ENCODE measurements around the gene TNP2.

The TNP2 gene

DNA sequence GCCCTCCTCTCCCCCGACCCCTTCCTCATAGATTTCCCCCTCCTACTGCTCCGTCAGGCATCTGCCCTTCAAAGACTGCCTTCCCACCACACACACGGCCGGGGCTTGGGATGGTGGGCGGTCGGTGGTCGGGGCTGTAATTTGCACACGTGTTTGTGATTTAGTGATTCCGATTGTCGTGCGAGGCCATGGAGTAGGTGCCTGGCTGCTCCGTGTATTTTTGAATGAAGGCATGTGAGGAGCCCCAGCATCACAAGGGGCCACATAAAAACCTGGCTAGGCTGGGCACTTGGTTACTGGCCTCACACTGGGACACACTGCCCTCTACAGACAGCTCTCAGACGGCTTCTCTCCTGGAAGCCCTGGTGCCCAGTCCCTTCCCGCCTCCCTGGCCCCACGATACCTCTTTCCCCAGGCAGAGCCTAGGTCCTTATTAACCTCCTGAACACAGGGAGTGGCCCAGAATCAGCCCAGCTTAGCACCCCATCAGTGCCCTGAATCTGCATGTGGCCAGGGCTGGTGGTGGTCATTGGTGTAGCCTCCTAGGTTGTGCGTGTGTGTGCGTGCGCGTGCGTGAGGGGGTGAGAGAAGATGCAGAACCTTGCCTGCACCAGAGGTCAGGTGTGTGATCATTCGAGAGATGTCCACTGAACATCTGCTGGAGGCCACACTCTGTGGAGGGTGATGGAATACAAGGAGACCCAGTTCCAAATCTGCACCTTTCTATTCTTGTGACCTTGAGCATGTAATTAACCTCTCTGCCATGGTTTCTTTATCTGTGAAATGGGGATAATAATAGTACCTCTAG is 11.8 kb downstream of the TNP2 start:
- TF ChIP-seq LEF1 (IDR thresholded peaks at IDR 0.05; ENCODE audit: borderline replicate concordance), result no peak
- peak; percentile 64 for TF ChIP-seq L3MBTL2 (conservative IDR thresholded peaks at IDR 0.05)
- CTCF ChIA-PET, result interaction anchor here (0.6 to 2.3 kb wide), 6 partner anchors 12 to 291 kb away, joined by 3 to 9 read pairs (median 4); partner anchors contain the start of gene TNP2
- POLR2A ChIA-PET, result interaction anchor here (0.6 to 1.9 kb wide), 5 partner anchors 11 to 101 kb away, joined by 3 to 11 read pairs (median 4); no protein-coding TSS in a partner anchor
- peak; percentile 77 for DNase-seq (ENCODE audit: extremely low spot score)

DNA sequence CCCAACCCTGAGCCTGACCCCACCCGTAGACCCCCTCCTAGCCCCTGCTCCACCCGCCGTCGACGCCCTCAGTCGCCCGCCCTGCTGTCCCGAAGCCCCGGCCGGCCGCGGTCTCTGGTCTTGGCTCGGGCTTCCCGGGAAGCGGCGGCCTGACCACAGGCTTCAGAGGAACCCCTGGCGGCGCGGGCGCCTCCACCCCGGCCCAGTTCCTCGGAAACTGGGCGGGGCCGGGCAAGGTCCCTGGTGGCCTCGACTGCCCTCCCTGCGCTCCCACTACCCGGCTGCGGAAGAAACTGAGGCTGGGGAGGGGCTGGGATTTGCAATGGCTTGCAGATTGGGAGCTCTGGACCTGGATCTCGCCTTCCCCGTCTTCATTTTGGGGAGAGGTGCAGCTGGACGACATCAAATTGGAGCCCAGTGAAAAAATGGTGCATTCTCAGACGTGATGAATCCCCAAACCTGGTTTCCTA is 12.4 kb downstream of the TNP2 start:
- POLR2A ChIA-PET, result interaction anchor here (0.6 to 1.9 kb wide), 23 partner anchors 10 to 285 kb away, joined by 3 to 16 read pairs (median 4); partner anchors contain the start of genes PRM3, RMI2 and TNP2
- TF ChIP-seq CTBP1 (IDR thresholded peaks at IDR 0.05; ENCODE audit: borderline replicate concordance) (no peak), HDGF (IDR thresholded peaks at IDR 0.05; ENCODE audit: borderline replicate concordance) (no peak), L3MBTL2 (conservative IDR thresholded peaks at IDR 0.05) (no peak; the same call in 1 of the 2 replicates), SUZ12 (IDR thresholded peaks at IDR 0.05) (no peak), FOXK2 (IDR thresholded peaks at IDR 0.05) (no peak), NFRKB (IDR thresholded peaks at IDR 0.05) (no peak), ARNT (IDR thresholded peaks at IDR 0.05) (no peak), TARDBP (IDR thresholded peaks at IDR 0.05) (no peak), BHLHE40 (IDR thresholded peaks at IDR 0.05; ENCODE audit: borderline replicate concordance) (no peak), ELF4 (IDR thresholded peaks at IDR 0.05) (no peak)
- CTCF ChIA-PET, result interaction anchor here (0.5 to 2.3 kb wide), 9 partner anchors 12 to 292 kb away, joined by 3 to 11 read pairs (median 4); partner anchors contain the start of gene TNP2
- DNase-seq (ENCODE audit: extremely low spot score), result no peak

DNA sequence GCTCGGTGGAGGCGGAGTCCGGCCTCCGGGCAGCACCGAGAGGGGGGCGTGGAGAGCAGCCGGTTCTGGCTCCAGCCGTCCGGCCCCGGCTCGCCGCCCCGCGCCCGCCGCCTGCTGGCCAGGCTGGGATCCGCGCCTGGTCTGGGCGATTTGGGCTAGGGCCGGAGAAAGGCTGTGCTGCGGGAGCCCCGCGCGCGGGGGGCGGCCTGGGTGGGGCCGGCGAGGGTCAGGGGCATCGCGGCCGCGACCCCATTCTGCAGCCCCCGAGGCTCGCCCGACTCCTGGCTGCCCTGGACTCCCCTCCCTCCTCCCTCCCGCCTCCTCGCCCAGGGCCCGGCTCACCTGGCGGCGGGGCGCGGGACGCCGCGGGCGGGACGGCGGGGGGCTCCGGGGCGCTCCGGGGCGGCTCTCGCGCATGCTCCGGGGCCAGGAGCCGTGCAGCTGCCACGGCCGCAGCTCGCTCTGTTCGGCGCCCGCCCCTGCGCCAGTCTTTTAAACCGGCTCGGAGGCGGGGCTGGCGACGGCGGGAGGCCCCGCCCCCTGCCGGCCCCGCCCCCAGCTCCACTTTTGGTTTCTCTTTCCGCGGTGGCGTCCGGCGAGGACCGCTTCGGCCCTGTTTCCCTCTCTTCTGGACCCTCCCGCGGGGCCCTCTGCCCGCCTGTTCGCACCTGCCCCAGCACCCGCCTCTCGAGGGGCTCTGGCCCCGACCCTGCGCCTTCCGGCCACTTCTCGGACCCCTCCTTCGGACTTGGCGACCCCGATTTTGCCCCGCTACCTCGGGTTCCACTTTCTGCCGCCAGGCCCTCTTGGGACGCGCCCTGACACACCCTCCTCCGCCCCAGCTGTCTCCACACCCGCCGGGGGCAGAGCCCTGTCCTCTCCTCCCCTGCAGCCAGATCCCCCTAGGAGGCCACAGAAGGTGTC is 13.1 kb downstream of the TNP2 start, which contains the start of gene SOCS1:
TSS of gene SOCS1 (minus strand) at position 468 of the 924 bp plus-strand sequence. CDS start 726 bp downstream, outside the sequence.
- ChIA-PET CTCF (interaction anchor here (0.5 to 2.3 kb wide), 12 partner anchors 10 to 292 kb away, joined by 3 to 11 read pairs (median 4); partner anchors contain the start of gene TNP2), POLR2A (interaction anchor here (0.6 to 1.9 kb wide), 40 partner anchors 9 to 301 kb away, joined by 3 to 16 read pairs (median 4); partner anchors contain the start of genes PRM3, RMI2 and TNP2)
- TF ChIP-seq L3MBTL2 (conservative IDR thresholded peaks at IDR 0.05), result peak; percentile 75
- no peak for TF ChIP-seq TARDBP (IDR thresholded peaks at IDR 0.05)
- TF ChIP-seq FOXM1 (IDR thresholded peaks at IDR 0.05; ENCODE audit: borderline replicate concordance), result 0 out of 2 replicates have a peak, but pooled peaks have one; percentile 35
- peak; percentile 85 for DNase-seq (ENCODE audit: extremely low spot score)

DNA sequence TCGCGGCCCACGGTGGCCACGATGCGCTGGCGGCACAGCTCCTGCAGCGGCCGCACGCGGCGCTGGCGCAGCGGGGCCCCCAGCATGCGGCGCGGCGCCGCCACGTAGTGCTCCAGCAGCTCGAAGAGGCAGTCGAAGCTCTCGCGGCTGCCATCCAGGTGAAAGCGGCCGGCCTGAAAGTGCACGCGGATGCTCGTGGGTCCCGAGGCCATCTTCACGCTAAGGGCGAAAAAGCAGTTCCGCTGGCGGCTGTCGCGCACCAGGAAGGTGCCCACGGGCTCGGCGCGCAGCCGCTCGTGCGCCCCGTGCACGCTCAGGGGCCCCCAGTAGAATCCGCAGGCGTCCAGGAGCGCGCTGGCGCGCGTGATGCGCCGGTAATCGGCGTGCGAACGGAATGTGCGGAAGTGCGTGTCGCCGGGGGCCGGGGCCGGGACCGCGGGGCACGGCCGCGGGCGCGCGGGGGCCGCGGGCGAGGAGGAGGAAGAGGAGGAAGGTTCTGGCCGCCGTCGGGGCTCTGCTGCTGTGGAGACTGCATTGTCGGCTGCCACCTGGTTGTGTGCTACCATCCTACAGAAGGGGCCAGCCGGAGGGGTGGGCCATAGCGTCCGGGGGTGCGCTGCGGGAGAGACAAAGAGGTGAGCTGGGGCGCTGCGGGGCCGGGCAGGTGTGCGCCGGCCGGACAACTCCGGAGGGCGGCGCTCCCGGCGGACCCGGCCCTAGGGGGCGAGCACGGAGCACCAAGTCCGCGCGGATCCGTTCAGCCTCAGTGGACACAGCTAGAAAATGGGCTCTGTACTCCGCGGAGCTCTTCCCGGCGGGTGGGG is 14.0 kb downstream of the TNP2 start:
- CTCF ChIA-PET, result interaction anchor here (0.5 to 2.3 kb wide), 9 partner anchors 10 to 291 kb away, joined by 3 to 11 read pairs (median 4); no protein-coding TSS in a partner anchor
- no peak for DNase-seq (ENCODE audit: extremely low spot score)
- POLR2A ChIA-PET, result interaction anchor here (0.6 to 1.9 kb wide), 15 partner anchors 8 to 291 kb away, joined by 3 to 16 read pairs (median 4); partner anchors contain the start of genes PRM3 and TNP2
- TF ChIP-seq FOXM1 (IDR thresholded peaks at IDR 0.05; ENCODE audit: borderline replicate concordance) (no peak), FOXK2 (IDR thresholded peaks at IDR 0.05) (no peak), SP1 (IDR thresholded peaks at IDR 0.05) (no peak), HDGF (IDR thresholded peaks at IDR 0.05; ENCODE audit: borderline replicate concordance) (no peak), SUZ12 (IDR thresholded peaks at IDR 0.05) (no peak), FOXA1 (IDR thresholded peaks at IDR 0.05) (no peak)

DNA sequence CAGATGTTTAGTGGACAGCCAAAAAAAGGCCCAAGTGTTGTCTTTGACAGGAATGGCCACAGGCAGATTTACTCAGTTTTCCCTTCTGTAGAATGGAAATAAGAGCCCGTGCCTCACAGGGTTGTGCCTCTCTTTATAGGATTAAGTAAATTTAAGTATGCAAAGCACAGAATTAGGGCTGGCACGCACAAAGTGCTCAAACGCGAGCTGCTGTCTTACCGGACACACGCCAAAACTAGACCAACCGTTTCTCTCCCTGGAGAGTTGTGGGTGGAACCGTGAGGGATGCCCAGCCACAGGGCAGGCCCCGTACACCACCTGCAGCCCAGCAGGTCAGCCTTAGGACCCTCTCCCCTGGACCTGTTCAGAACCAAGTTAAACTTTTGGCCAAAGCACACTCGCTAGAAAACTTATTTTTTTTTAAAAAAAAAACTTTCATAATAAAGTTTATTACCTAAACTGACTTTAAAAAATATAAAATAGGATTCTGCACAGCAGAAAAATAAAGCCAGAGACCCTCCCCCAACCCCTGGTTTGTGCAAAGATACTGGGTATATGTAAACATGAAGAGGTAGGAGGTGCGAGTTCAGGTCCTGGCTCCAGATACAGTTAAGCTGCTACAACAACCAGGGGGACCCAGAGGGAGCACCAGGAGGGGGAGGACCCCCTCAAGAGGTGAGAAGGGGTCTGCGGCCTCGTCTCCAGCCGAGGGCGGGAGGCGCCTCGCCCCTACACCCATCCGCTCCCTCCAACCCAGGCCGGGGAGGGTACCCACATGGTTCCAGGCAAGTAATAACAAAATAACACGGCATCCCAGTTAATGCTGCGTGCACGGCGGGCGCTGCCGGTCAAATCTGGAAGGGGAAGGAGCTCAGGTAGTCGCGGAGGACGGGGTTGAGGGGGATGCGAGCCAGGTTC is 14.9 kb downstream of the TNP2 start:
- no peak for DNase-seq (ENCODE audit: extremely low spot score)
- POLR2A ChIA-PET, result no interaction called here
- TF ChIP-seq ELF4 (IDR thresholded peaks at IDR 0.05) (no peak), SUZ12 (IDR thresholded peaks at IDR 0.05) (no peak), HDGF (IDR thresholded peaks at IDR 0.05; ENCODE audit: borderline replicate concordance) (no peak), FOXA1 (IDR thresholded peaks at IDR 0.05) (no peak), NFRKB (IDR thresholded peaks at IDR 0.05) (no peak), LEF1 (IDR thresholded peaks at IDR 0.05; ENCODE audit: borderline replicate concordance) (no peak), BHLHE40 (IDR thresholded peaks at IDR 0.05; ENCODE audit: borderline replicate concordance) (no peak), L3MBTL2 (conservative IDR thresholded peaks at IDR 0.05) (no peak)
- CTCF ChIA-PET, result no interaction called here

DNA sequence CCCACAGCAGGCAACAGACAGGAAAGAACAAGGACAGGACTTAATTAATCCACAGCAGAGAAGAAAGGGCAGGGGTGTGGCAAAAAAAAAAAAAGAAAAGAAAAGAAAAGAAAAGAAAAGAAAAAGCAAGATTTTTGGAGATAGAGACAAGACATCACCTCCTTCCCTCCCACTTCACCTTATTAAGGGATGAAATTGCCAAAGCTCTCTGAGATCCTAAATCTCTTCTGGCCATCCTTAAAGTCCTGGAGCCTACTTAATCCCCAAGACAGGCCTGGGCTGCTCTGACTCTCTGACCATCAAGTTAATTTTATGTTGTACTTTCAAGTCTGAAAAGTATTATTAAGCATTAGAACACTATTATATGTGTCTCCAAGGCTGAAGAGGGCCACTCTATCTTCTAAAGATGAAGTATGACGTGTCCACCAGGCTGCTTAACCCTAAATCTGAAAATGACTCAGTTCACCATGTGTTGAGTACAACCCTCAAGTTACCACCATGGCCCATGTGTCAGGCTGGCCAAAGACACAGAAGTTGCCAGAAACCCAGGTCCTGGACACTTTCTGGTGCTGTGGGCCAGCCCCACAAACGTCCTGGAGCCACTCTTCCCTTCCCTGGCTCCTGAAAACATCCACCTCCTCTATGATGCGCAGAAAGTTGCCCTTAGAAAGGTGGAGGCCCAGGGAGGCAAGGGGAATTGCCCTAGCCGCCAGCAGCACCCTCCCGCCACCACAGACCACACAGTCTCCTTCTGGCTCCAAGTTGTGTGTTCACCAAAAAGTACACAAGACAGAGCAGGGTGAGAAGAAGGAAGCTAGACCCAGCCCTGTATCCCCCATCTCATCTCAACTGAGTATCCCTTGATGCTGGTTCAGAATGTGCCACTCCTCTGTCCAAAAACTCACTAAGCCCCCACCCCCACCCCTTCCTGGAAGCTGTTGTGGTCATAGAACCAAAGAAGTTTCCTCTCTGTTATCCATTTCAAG is 15.8 kb downstream of the TNP2 start:
- TF ChIP-seq ZNF384 (IDR thresholded peaks at IDR 0.05) (no peak), BHLHE40 (IDR thresholded peaks at IDR 0.05; ENCODE audit: borderline replicate concordance) (no peak), LEF1 (IDR thresholded peaks at IDR 0.05; ENCODE audit: borderline replicate concordance) (no peak), FOXM1 (IDR thresholded peaks at IDR 0.05; ENCODE audit: borderline replicate concordance) (no peak), HDGF (IDR thresholded peaks at IDR 0.05; ENCODE audit: borderline replicate concordance) (no peak), TARDBP (IDR thresholded peaks at IDR 0.05) (no peak)
- no peak for DNase-seq (ENCODE audit: extremely low spot score)
- POLR2A ChIA-PET, result no interaction called here
- CTCF ChIA-PET, result no interaction called here

Data from HEK293T (cell line).